Neural crest cell (in vitro differentiated cells): Measurements from ENCODE around the gene CFAP53. TPM values are rescaled to one million over a fixed set of nuclear protein-coding genes. Genes with fewer than 3 reads are reported as not detected.
"Not testable (repeated sequence)": the region's sequence is repeated elsewhere in the genome, so short reads cannot be mapped to it uniquely, and the experiment has no call there.

ENCODE experiments used
- DNase-seq: peaks from one replicate; pipeline ENCODE4 v3.0.0; 2021; ENCODE audit warnings: low read depth, mixed read lengths, low spot score
- H3K27ac Mint-ChIP-seq: one replicate; pipeline ENCODE4 v1.8.0; 2021; ENCODE audit warnings: mild to moderate bottlenecking, mixed read lengths; ENCODE audit not compliant: unreplicated experiment
- H3K27me3 Mint-ChIP-seq: 2 replicates; pipeline ENCODE4 v1.8.0; 2021; ENCODE audit warnings: low read depth, mild to moderate bottlenecking, mixed read lengths
- H3K36me3 Mint-ChIP-seq: 2 replicates; pipeline ENCODE4 v1.8.0; 2021; ENCODE audit warnings: low read depth, mild to moderate bottlenecking, mixed read lengths
- H3K4me1 Mint-ChIP-seq: 2 replicates; pipeline ENCODE4 v1.8.0; 2021; ENCODE audit warnings: mixed read lengths
- H3K4me3 Mint-ChIP-seq: one replicate; pipeline ENCODE4 v1.8.0; 2021; ENCODE audit warnings: mild to moderate bottlenecking, mixed read lengths
- H3K9me3 Mint-ChIP-seq: 2 replicates; pipeline ENCODE4 v1.8.0; 2021; ENCODE audit warnings: mixed read lengths
- total RNA-seq: library from RNA; stranded (reverse); gene quantifications from 2 replicates; pipeline ENCODE4 v1.2.1, GENCODE V29; 2021
- TF ChIP-seq, protein P1 (sequence below): fragments of 200-600 bp; sonication (generic); conservative IDR thresholded peaks from 2 replicates; pipeline ENCODE4 v1.5.0; 2021; ENCODE audit warnings: antibody characterized with exemption, mild to moderate bottlenecking

The CFAP53 gene
- total RNA-seq, 1 donor from 2014 or later: 0.54 TPM

- peaks cover 4% of the 10 kb centered on the region for H3K36me3 Mint-ChIP-seq
- TF ChIP-seq, protein P1, sequence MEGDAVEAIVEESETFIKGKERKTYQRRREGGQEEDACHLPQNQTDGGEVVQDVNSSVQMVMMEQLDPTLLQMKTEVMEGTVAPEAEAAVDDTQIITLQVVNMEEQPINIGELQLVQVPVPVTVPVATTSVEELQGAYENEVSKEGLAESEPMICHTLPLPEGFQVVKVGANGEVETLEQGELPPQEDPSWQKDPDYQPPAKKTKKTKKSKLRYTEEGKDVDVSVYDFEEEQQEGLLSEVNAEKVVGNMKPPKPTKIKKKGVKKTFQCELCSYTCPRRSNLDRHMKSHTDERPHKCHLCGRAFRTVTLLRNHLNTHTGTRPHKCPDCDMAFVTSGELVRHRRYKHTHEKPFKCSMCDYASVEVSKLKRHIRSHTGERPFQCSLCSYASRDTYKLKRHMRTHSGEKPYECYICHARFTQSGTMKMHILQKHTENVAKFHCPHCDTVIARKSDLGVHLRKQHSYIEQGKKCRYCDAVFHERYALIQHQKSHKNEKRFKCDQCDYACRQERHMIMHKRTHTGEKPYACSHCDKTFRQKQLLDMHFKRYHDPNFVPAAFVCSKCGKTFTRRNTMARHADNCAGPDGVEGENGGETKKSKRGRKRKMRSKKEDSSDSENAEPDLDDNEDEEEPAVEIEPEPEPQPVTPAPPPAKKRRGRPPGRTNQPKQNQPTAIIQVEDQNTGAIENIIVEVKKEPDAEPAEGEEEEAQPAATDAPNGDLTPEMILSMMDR: no peak
- H3K9me3 Mint-ChIP-seq: no peaks in the 10 kb centered on the region
- peak overlapping the region; percentile 80 for H3K4me3 Mint-ChIP-seq
- peaks cover 10% of the 10 kb centered on the region for H3K27me3 Mint-ChIP-seq
- H3K4me1 Mint-ChIP-seq: peaks cover 21% of the 10 kb centered on the region
- no peak overlapping the region for H3K27ac Mint-ChIP-seq
- DNase-seq: no peak
These were observed 22.8 kb upstream of the CFAP53 start for GRCh38 chr18:50289108-50289443.

DNA sequence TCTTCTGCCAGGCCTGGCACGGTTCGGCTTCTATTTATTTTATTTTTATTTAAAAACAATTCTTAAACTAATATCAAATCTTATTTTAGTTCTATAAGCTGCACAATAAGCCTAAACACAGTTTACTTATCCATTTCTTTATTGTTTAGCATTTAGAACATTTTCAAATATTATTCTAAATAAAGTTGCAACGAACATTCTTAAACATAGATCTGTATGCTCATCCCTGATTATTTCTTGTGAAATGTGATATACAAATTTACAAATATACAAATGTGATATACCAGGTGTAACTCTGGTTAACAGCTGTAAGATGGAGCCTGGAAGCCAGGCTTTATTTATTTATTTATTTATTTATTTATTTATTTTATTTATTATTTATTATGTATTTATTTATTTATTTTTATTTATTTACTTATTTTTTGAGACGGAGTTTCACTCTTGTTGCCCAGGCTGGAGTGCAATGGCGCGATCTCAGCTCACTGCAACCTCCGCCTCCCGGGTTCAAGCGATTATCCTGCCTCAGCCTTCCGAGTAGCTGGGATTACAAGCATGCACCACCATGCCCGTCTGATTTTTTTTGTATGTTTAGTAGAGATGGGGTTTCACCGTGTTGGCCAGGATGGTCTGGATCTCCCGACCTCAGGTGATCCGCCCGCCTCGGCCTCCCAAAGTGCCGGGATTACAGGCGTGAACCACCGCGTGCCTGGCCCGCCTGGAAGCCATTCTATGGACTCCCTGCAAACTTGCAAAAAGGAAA is 22.2 kb upstream of the CFAP53 start:
- not testable (repeated sequence) for DNase-seq, H3K9me3 Mint-ChIP-seq, H3K27ac Mint-ChIP-seq, H3K36me3 Mint-ChIP-seq
- H3K4me1 Mint-ChIP-seq: peaks cover 21% of the 10 kb centered on the region
- peaks cover 10% of the 10 kb centered on the region for H3K27me3 Mint-ChIP-seq
- peak overlapping the region; percentile 98 for H3K4me3 Mint-ChIP-seq

DNA sequence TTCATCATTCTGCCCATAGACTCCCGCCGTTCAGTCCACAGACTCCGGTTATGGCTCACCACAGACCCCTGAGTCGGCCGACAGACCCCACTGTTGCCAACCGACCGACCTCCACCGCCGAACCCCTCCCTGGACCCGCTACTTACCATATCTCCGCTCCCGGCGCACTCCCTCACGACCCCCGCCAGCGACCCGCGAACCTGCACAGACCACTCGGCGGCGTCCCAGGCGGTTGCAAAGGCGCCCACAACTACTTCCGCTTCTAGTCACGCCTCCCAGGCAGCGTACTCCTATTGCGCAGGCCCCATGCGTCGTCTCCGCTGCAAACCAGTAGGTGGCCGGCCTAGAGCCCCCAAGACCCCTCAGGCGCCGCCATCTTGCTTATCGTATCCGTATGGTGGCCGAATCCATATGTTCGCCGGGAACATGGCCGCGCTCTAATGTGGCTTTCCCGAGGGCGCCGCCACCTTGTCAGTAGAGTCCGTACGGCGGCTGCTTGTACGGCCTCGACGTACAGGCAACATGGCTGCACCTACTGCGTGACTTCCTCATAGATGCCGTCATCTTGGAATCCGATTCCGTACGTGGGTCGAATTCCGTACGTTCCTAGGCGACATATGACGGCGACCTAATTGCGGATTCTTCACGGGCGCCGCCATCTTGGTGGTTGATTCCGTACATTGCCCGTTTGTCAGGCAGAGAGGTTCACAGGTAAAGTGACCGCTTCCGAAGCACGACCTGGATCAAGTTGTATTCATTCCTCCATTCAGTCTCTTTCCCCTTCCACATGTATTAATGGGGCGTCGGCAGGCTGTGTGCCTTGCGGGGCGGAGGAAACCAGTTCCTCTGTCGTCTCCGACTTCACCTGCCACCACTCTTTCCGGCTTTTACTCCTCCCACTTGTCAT is 21.4 kb upstream of the CFAP53 start, which contains the start of gene CXXC1:
Gene CXXC1 (minus strand): TSS at position 252 of the 907 bp plus-strand sequence. CDS start 103 bp downstream, at position 149.
- TF ChIP-seq, protein P1: peak; percentile 70
- H3K27me3 Mint-ChIP-seq: peaks cover 10% of the 10 kb centered on the region
- peak within 1 kb of the TSS; percentile 98 for H3K4me3 Mint-ChIP-seq
- H3K4me1 Mint-ChIP-seq: peaks cover 21% of the 10 kb centered on the region
- peak; percentile 95 for DNase-seq
- H3K9me3 Mint-ChIP-seq: no peaks in the 10 kb centered on the region
- H3K36me3 Mint-ChIP-seq: peaks cover 11% of the 10 kb centered on the region
- peak within 1 kb of the TSS; percentile 97 for H3K27ac Mint-ChIP-seq

- Mint-ChIP-seq H3K36me3 (peaks cover 13% of the 10 kb centered on the region), H3K27ac (peak overlapping the region; percentile 94), H3K27me3 (peaks cover 8% of the 10 kb centered on the region), H3K4me1 (peaks cover 21% of the 10 kb centered on the region), H3K9me3 (no peaks in the 10 kb centered on the region), H3K4me3 (peak overlapping the region; percentile 98)
- TF ChIP-seq, protein P1: no peak
- DNase-seq: no peak
These were observed 20.7 kb upstream of the CFAP53 start for GRCh38 chr18:50287028-50287440.

DNA sequence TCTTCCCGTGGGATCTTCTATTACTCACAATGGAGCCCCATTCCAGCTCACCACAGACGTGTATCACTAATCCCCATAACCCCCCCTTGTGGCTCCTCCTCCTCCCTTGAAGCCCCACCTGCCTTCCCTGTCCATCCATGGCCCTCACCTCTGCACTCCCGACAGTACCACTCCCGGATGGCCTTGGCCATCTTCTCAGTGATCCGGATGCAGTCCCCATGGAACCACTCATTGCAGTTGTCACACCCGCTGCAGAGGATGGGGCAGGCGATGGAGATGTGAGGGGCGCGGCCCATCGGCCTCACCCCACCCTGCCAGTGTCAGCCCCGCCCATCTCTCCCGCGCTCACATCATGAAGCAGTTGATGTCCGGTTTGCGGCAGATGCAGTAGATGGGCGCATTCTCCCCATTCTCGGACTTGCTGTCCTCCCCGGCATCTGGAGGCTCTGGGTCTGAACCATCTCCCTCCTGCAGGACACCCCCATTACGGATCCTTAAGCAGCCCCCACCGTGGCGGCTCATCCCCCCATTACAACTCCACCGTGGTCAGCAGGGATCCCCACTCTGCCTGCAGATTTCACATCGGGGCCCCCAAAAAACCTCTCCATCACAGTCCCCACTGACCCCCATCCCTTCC is 20.2 kb upstream of the CFAP53 start:
- TF ChIP-seq, protein P1: no peak
- H3K27me3 Mint-ChIP-seq: peaks cover 8% of the 10 kb centered on the region
- H3K9me3 Mint-ChIP-seq: no peaks in the 10 kb centered on the region
- peak overlapping the region; percentile 98 for H3K4me3 Mint-ChIP-seq
- DNase-seq: no peak
- H3K36me3 Mint-ChIP-seq: peaks cover 13% of the 10 kb centered on the region
- peaks cover 22% of the 10 kb centered on the region for H3K4me1 Mint-ChIP-seq
- peak overlapping the region; percentile 94 for H3K27ac Mint-ChIP-seq
